Transverse colon (tissue), 4 donors: ENCODE results near the gene FDPS. TPM values are rescaled to one million over a fixed set of nuclear protein-coding genes. Genes with fewer than 3 reads are reported as not detected.

Experiments
- DNase-seq: peaks from one replicate; pipeline ENCODE4 v3.0.0-alpha.2; 2019
- H3K27ac ChIP-seq, 4 donors: fragments of 200-600 bp; sonication (generic); 2 replicates each; pipeline ENCODE4 v1.5.1; 2016 to 2018; ENCODE audit warnings: inconsistent platforms in 4 of 4
- H3K27me3 ChIP-seq: fragments of 200-600 bp; sonication (generic); 2 replicates; pipeline ENCODE4 v1.5.1; 2017; ENCODE audit warnings: inconsistent platforms
- H3K36me3 ChIP-seq, 4 donors: fragments of 200-600 bp; sonication (generic); 2 replicates each; pipeline ENCODE4 v1.5.1; 2017 to 2019; ENCODE audit warnings: inconsistent platforms in 4 of 4
- H3K4me1 ChIP-seq, 4 donors: fragments of 200-600 bp; sonication (generic); 2 replicates each; pipeline ENCODE4 v1.5.1; 2017 to 2020; ENCODE audit warnings: inconsistent platforms in 4 of 4
- H3K4me3 ChIP-seq, 4 donors: fragments of 200-600 bp; sonication (generic); 1 replicate in 1 of 4; 2 replicates in 3 of 4; pipeline versions ENCODE4 v1.5.1 to v1.6.1; 2017 to 2019; ENCODE audit warnings: inconsistent platforms in 4 of 4
- H3K9me3 ChIP-seq, 2 donors: fragments of 200-600 bp; sonication (generic); 2 replicates each; pipeline ENCODE4 v1.5.1; 2017 to 2019; ENCODE audit warnings: inconsistent platforms in 2 of 2
- CTCF ChIP-seq, 5 experiments: fragments of 200-600 bp in 3 of 5; fragments of 450-650 bp in 2 of 5; sonication (generic) in 3 of 5; IDR thresholded peaks; 1 replicate in 2 of 5; 2 replicates in 3 of 5; pipeline ENCODE4 v1.5.1; 2016 to 2017; ENCODE audit warnings: antibody characterized with exemption in 5 of 5, inconsistent platforms in 3 of 5, mild to moderate bottlenecking in 2 of 5, moderate library complexity in 1 of 5
- EP300 ChIP-seq: sonication (generic); formaldehyde crosslinking; IDR thresholded peaks from one replicate; pipeline ENCODE4 v1.6.1; 2017; ENCODE audit warnings: antibody characterized with exemption, low read depth
- POLR2A ChIP-seq: fragments of 450-650 bp; IDR thresholded peaks from one replicate; pipeline ENCODE4 v1.6.1; 2016; ENCODE audit warnings: antibody characterized with exemption, mild to moderate bottlenecking, moderate library complexity
- POLR2AphosphoS5 ChIP-seq, 3 donors: sonication (generic); formaldehyde crosslinking; IDR thresholded peaks; one replicate each; pipeline ENCODE4 v1.6.1; 2016; ENCODE audit warnings: antibody characterized with exemption in 3 of 3
- WGBS, 2 donors: methylation state at CpG; one replicate each; pipeline ENCODE4 v1.1.5; 2018; ENCODE audit warnings: low coverage in 1 of 2; 5-methylcytosine and 5-hydroxymethylcytosine counted together
- in situ Hi-C, 4 donors: fragments of 200-750 bp; cut with MboI; loops; one replicate each; pipeline versions ENCODE4 v1.15.0 to v1.15.1; 2017; ENCODE audit warnings: low sequenced_read_pairs in 3 of 4, low pct_ligation_motif_present in 1 of 4, low pct_unique_long_range_greater_than_20kb in 1 of 4
- intact Hi-C: fragments of 100-400 bp; cut with DNase I; formaldehyde crosslinking; loops from one replicate; pipeline ENCODE4 v1.15.1; 2023; ENCODE audit warnings: low total_unique reads
- total RNA-seq, 4 donors: library from RNA; depleted of rRNA; stranded (reverse); fragments of >200 nt; gene quantifications; one replicate each; pipeline ENCODE4 v1.1.0, GENCODE V29; 2016

FDPS gene
- total RNA-seq, 4 donors from 2014 or later, result 73.7 to 158 (median 104) TPM

- no peak for DNase-seq
- intact Hi-C loops (no loop called here), in situ Hi-C loops (loop anchor here in 2 of 4 donors (10.0 to 25.0 kb wide), 2 partner anchors 62 to 324 kb away; partner anchors contain the start of gene RUSC1 (in 1 of the 2))
- peaks cover 0 to 44% (median 22%) of the 10 kb centered on the region in 4 donors for H3K36me3 ChIP-seq
- no peaks in the 10 kb centered on the region for H3K9me3 ChIP-seq
- no peak overlapping the region for H3K4me3 ChIP-seq
- TF ChIP-seq EP300 (no peak), POLR2AphosphoS5 (IDR thresholded peaks at IDR 0.05) (no peak), CTCF (IDR thresholded peaks at IDR 0.05) (no peak), POLR2A (no peak)
- 87 to 93% methylated on average over 9 to 11 of the region's 11 CpGs for WGBS, 2 donors
- H3K4me1 ChIP-seq, result peaks cover 8 to 17% (median 15%) of the 10 kb centered on the region in 4 donors
- no peaks in the 10 kb centered on the region for H3K27me3 ChIP-seq
- H3K27ac ChIP-seq, result peak overlapping the region; percentile 84 to 91 (median 89)
Observed at GRCh38 chr1:155263067-155263466, 45.6 kb upstream of the FDPS start.

- Histone ChIP-seq H3K36me3 (peaks cover 0 to 63% (median 37%) of the 10 kb centered on the region in 4 donors), H3K27me3 (no peaks in the 10 kb centered on the region), H3K27ac (no peak overlapping the region), H3K9me3 (no peaks in the 10 kb centered on the region), H3K4me1 (peaks cover 3 to 12% (median 4%) of the 10 kb centered on the region in 4 donors), H3K4me3 (no peak overlapping the region)
- intact Hi-C loops, result no loop called here
- TF ChIP-seq POLR2AphosphoS5 (IDR thresholded peaks at IDR 0.05), result no peak
- TF ChIP-seq CTCF (IDR thresholded peaks at IDR 0.05), result no peak
- no peak for TF ChIP-seq EP300
- no peak for TF ChIP-seq POLR2A
- in situ Hi-C loops, result loop anchor here in 2 of 4 donors (10.0 to 25.0 kb wide), 2 partner anchors 58 to 321 kb away; partner anchors contain the start of gene RUSC1 (in 1 of the 2)
- no peak for DNase-seq
- WGBS, 2 donors, result 82 to 93% methylated on average over 3 to 6 of the region's 6 CpGs
Observed at GRCh38 chr1:155266553-155266952, 42.1 kb upstream of the FDPS start.

- Histone ChIP-seq H3K4me3 (no peak overlapping the region), H3K36me3 (peaks cover 0 to 63% (median 37%) of the 10 kb centered on the region in 4 donors), H3K27ac (no peak overlapping the region), H3K9me3 (no peaks in the 10 kb centered on the region), H3K27me3 (no peaks in the 10 kb centered on the region), H3K4me1 (peaks cover 7 to 19% (median 10%) of the 10 kb centered on the region in 4 donors)
- no peak for DNase-seq
- 100% methylated on average over 1 to 2 of the region's 2 CpGs for WGBS, 2 donors
- in situ Hi-C loops, result loop anchor here in 2 of 4 donors (10.0 to 25.0 kb wide), 2 partner anchors 57 to 320 kb away; partner anchors contain the start of gene RUSC1 (in 1 of the 2)
- intact Hi-C loops, result no loop called here
- TF ChIP-seq CTCF (IDR thresholded peaks at IDR 0.05) (no peak), EP300 (no peak), POLR2A (no peak), POLR2AphosphoS5 (IDR thresholded peaks at IDR 0.05) (no peak)
Observed at GRCh38 chr1:155267373-155267772, 41.3 kb upstream of the FDPS start.

- Histone ChIP-seq H3K9me3 (no peaks in the 10 kb centered on the region), H3K27ac (no peak overlapping the region), H3K4me1 (peaks cover 4 to 19% (median 13%) of the 10 kb centered on the region in 4 donors), H3K36me3 (peaks cover 0 to 63% (median 36%) of the 10 kb centered on the region in 4 donors), H3K27me3 (no peaks in the 10 kb centered on the region), H3K4me3 (no peak overlapping the region)
- WGBS, 2 donors, result 91% methylated on average over 21 of the region's 21 CpGs; no CpG with 5 or more reads in 1 of the 2 donors
- in situ Hi-C loops, result loop anchor here in 2 of 4 donors (10.0 to 25.0 kb wide), 2 partner anchors 56 to 319 kb away; partner anchors contain the start of gene RUSC1 (in 1 of the 2)
- no peak for DNase-seq
- TF ChIP-seq POLR2AphosphoS5 (IDR thresholded peaks at IDR 0.05) (no peak), EP300 (no peak), POLR2A (no peak), CTCF (IDR thresholded peaks at IDR 0.05) (no peak)
- intact Hi-C loops, result no loop called here
Observed at GRCh38 chr1:155268630-155269029, 40.0 kb upstream of the FDPS start.
